Measurements from ENCODE around the gene SDK1. TPM values are rescaled to one million over a fixed set of nuclear protein-coding genes. Genes with fewer than 3 reads are reported as not detected.
A peak's percentile ranks its signal among the peaks of the same experiment; 100 is the strongest.

SDK1 gene
- total RNA-seq, 1 experiment from 2014 or later = 9.3 TPM

GRCh38 chr7:4168041-4168440 is 867.0 kb downstream of the SDK1 start:
- H3K27ac Mint-ChIP-seq = peak overlapping the region; percentile 30; the same call in 1 of the 2 replicates
- TF ChIP-seq JUN (CRISPR knock-in tag; IDR thresholded peaks at IDR 0.05) (no peak), OVOL2 (CRISPR knock-in tag; IDR thresholded peaks at IDR 0.05; ENCODE audit: borderline replicate concordance) (no peak), RORB (CRISPR knock-in tag; IDR thresholded peaks at IDR 0.05) (no peak), TCF7 (CRISPR knock-in tag; IDR thresholded peaks at IDR 0.05; ENCODE audit: low read depth) (no peak)
- TF ChIP-seq, protein P1, sequence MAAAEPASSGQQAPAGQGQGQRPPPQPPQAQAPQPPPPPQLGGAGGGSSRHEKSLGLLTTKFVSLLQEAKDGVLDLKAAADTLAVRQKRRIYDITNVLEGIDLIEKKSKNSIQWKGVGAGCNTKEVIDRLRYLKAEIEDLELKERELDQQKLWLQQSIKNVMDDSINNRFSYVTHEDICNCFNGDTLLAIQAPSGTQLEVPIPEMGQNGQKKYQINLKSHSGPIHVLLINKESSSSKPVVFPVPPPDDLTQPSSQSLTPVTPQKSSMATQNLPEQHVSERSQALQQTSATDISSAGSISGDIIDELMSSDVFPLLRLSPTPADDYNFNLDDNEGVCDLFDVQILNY (CRISPR knock-in tag; IDR thresholded peaks at IDR 0.05) = no peak
- TF ChIP-seq, protein P2, sequence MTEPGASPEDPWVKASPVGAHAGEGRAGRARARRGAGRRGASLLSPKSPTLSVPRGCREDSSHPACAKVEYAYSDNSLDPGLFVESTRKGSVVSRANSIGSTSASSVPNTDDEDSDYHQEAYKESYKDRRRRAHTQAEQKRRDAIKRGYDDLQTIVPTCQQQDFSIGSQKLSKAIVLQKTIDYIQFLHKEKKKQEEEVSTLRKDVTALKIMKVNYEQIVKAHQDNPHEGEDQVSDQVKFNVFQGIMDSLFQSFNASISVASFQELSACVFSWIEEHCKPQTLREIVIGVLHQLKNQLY (CRISPR knock-in tag; IDR thresholded peaks at IDR 0.05) = no peak
- no peak overlapping the region for H3K4me3 Mint-ChIP-seq
- no peaks in the 10 kb centered on the region for H3K9me3 Mint-ChIP-seq
- peaks cover 13% of the 10 kb centered on the region for H3K4me1 Mint-ChIP-seq
- CTCF ChIA-PET = no interaction called here
- DNase-seq (ENCODE audit: low spot score) = no peak
- no peaks in the 10 kb centered on the region for H3K27me3 Mint-ChIP-seq (ENCODE audit: low read depth)
- POLR2A ChIA-PET = no interaction called here
- H3K36me3 Mint-ChIP-seq = no peaks in the 10 kb centered on the region
- ATAC-seq = no peak

GRCh38 chr7:4168541-4168940 is 867.5 kb downstream of the SDK1 start:
- ATAC-seq = no peak
- H3K27me3 Mint-ChIP-seq (ENCODE audit: low read depth) = no peaks in the 10 kb centered on the region
- peaks cover 13% of the 10 kb centered on the region for H3K4me1 Mint-ChIP-seq
- POLR2A ChIA-PET = no interaction called here
- peak overlapping the region; percentile 30; the same call in 1 of the 2 replicates for H3K27ac Mint-ChIP-seq
- no peak overlapping the region for H3K4me3 Mint-ChIP-seq
- DNase-seq (ENCODE audit: low spot score) = no peak
- no peaks in the 10 kb centered on the region for H3K9me3 Mint-ChIP-seq
- CTCF ChIA-PET = no interaction called here
- no peak for TF ChIP-seq NR2C2 (CRISPR knock-in tag; IDR thresholded peaks at IDR 0.05)
- TF ChIP-seq, protein P3, sequence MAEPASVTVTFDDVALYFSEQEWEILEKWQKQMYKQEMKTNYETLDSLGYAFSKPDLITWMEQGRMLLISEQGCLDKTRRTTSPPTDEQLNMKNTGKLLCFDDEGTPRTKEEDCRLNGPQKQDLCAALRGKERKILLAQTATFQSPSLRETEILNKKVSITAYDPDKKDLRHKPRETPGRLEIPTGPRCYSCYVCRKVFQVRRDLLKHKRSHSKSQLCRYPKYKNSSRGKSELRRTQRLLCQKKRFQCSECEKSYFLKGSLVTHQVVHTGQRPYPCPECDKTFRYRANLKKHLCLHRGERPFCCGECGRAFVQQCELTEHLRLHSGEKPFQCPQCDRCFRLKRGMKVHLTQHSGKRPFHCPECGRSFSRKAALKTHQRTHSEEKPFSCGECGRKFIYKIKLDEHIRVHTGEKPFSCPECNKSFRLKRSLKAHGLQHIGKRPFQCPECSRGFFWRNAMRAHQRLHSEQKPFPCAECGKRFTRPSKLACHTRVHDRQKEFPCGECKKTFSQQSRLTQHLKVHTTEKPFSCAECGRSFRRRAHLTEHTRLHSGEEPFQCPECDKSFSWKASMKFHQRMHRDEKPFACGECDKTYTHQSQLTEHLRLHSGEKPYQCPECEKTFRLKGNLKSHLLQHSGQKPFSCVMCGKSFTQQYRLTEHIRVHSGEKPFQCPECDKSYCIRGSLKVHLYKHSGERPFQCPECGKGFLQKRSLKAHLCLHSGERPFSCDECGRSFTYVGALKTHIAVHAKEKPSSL (CRISPR knock-in tag; conservative IDR thresholded peaks at IDR 0.05) = no peak
- TF ChIP-seq ESRRA (CRISPR knock-in tag; IDR thresholded peaks at IDR 0.05; ENCODE audit: borderline replicate concordance) = no peak
- TF ChIP-seq GABPB1 (CRISPR knock-in tag; IDR thresholded peaks at IDR 0.05) = no peak
- no peak for TF ChIP-seq AR (CRISPR knock-in tag; IDR thresholded peaks at IDR 0.05)
- TF ChIP-seq, protein P4, sequence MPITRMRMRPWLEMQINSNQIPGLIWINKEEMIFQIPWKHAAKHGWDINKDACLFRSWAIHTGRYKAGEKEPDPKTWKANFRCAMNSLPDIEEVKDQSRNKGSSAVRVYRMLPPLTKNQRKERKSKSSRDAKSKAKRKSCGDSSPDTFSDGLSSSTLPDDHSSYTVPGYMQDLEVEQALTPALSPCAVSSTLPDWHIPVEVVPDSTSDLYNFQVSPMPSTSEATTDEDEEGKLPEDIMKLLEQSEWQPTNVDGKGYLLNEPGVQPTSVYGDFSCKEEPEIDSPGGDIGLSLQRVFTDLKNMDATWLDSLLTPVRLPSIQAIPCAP (CRISPR knock-in tag; IDR thresholded peaks at IDR 0.05) = no peak
- TF ChIP-seq ELF4 (CRISPR knock-in tag; IDR thresholded peaks at IDR 0.05; ENCODE audit: low read depth) = no peak
- TF ChIP-seq ZNF317 (CRISPR knock-in tag; IDR thresholded peaks at IDR 0.05; ENCODE audit: borderline replicate concordance, low read depth) = no peak
- TF ChIP-seq KAT7 (CRISPR knock-in tag; IDR thresholded peaks at IDR 0.05; ENCODE audit: borderline replicate concordance) = no peak
- no peaks in the 10 kb centered on the region for H3K36me3 Mint-ChIP-seq

- no peak overlapping the region for H3K4me3 Mint-ChIP-seq
- peaks cover 13% of the 10 kb centered on the region for H3K4me1 Mint-ChIP-seq
- DNase-seq (ENCODE audit: low spot score) (no peak), ATAC-seq (no peak)
- 0 out of 2 replicates have a peak overlapping the region, but pooled peaks have one; percentile 11 for H3K27ac Mint-ChIP-seq
- no peaks in the 10 kb centered on the region for H3K27me3 Mint-ChIP-seq (ENCODE audit: low read depth)
- POLR2A ChIA-PET = no interaction called here
- CTCF ChIA-PET = interaction anchor here (1.1 to 1.9 kb wide), 2 partner anchors 9 to 186 kb away, joined by 3 to 6 read pairs; no protein-coding TSS in a partner anchor
- no peaks in the 10 kb centered on the region for H3K36me3 Mint-ChIP-seq
- no peaks in the 10 kb centered on the region for H3K9me3 Mint-ChIP-seq
- TF ChIP-seq ZBTB21 (CRISPR knock-in tag; IDR thresholded peaks at IDR 0.05; ENCODE audit: borderline replicate concordance) = no peak
- no peak for TF ChIP-seq FOXJ3 (CRISPR knock-in tag; IDR thresholded peaks at IDR 0.05; ENCODE audit: borderline replicate concordance)
- TF ChIP-seq GRHL2 (CRISPR knock-in tag; IDR thresholded peaks at IDR 0.05; ENCODE audit: insufficient replicate concordance, severe bottlenecking) = no peak
- TF ChIP-seq ZNF232 (CRISPR knock-in tag; IDR thresholded peaks at IDR 0.05) = no peak
- TF ChIP-seq KAT7 (CRISPR knock-in tag; IDR thresholded peaks at IDR 0.05; ENCODE audit: borderline replicate concordance) = no peak
- no peak for TF ChIP-seq E2F1 (CRISPR knock-in tag; IDR thresholded peaks at IDR 0.05)
- TF ChIP-seq SOX15 (CRISPR knock-in tag; IDR thresholded peaks at IDR 0.05) = no peak
- TF ChIP-seq ZNF423 (CRISPR knock-in tag; IDR thresholded peaks at IDR 0.05) = no peak
- TF ChIP-seq MXD4 (CRISPR knock-in tag; IDR thresholded peaks at IDR 0.05; ENCODE audit: borderline replicate concordance) = no peak
- TF ChIP-seq ATF3 (CRISPR knock-in tag; conservative IDR thresholded peaks at IDR 0.05) = no peak
Measured at GRCh38 chr7:4169455-4169854, 868.4 kb downstream of the SDK1 start.

Data from WTC11 (cell line).